Sigmoid colon (tissue), 4 donors: Measurements from ENCODE around the gene C20orf173.

Experiments used
- CTCF ChIP-seq, 4 experiments: fragments of 450-650 bp in 3 of 4; fragments of 200-600 bp in 1 of 4; IDR thresholded peaks; one replicate each; pipeline ENCODE4 v1.5.1; 2016 to 2019; ENCODE audit warnings: antibody characterized with exemption in 4 of 4, mild to moderate bottlenecking in 3 of 4, moderate library complexity in 2 of 4
- EP300 ChIP-seq, 4 donors: sonication (generic); formaldehyde crosslinking; IDR thresholded peaks; one replicate each; pipeline ENCODE4 v1.6.1; 2017; ENCODE audit warnings: antibody characterized with exemption in 4 of 4
- POLR2A ChIP-seq, 2 donors: fragments of 450-650 bp; IDR thresholded peaks; one replicate each; pipeline ENCODE4 v1.6.1; 2016; ENCODE audit warnings: antibody characterized with exemption in 2 of 2, mild to moderate bottlenecking in 2 of 2, moderate library complexity in 2 of 2

DNA sequence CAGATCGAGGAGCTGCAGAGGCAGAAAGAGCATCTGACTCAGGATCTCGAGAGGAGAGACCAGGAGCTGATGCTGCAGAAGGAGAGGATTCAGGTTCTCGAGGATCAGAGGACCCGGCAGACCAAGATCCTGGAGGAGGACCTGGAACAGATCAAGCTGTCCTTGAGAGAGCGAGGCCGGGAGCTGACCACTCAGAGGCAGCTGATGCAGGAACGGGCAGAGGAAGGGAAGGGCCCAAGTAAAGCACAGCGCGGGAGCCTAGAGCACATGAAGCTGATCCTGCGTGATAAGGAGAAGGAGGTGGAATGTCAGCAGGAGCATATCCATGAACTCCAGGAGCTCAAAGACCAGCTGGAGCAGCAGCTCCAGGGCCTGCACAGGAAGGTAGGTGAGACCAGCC is 26.2 kb downstream of the C20orf173 start:
- TF ChIP-seq POLR2A (IDR thresholded peaks at IDR 0.05) (no peak), CTCF (IDR thresholded peaks at IDR 0.05) (no peak), EP300 (IDR thresholded peaks at IDR 0.05) (no peak)
